ENCODE data around the gene CST6. TPM values are rescaled to one million over a fixed set of nuclear protein-coding genes. Genes with fewer than 3 reads are reported as not detected.

CST6 gene
- total and polyA plus RNA-seq, 2 experiments from 2014 or later, result 4.2 to 8.3 TPM

DNA sequence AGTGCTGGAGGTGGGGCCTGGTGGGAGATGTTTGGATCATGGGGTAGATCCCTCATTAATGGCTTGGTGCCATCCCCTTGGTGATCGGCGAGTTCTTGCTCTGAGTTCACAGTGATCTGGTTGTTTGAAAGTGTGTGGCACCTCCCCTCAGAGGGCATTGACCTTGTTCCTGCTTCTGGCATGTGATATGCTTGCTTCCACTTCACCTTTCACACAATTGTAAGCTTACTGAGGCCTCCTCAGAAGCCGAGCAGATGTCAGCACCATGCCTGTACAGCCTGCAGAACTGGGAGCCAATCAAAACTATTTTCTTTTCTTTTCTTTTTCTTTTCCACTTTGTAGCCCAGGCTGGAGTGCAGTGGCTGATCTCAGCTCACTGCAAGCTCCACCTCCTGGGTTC, 25.5 kb downstream of the CST6 start:
- no peak for DNase-seq (ENCODE audit: low spot score)
- no peak for ATAC-seq
- no peaks in the 10 kb centered on the region for H3F3A ChIP-seq (replicated peaks; ENCODE audit: low read depth)
- no peaks in the 10 kb centered on the region for H3K27me3 ChIP-seq (ENCODE audit: insufficient read depth)
- H3K4me1 ChIP-seq (ENCODE audit: insufficient read depth), result no peaks in the 10 kb centered on the region
- Mint-ChIP-seq H3K4me3 (no peak overlapping the region), H3K4me1 (no peaks in the 10 kb centered on the region; the same call in 2 of the 3 replicates), H3K36me3 (ENCODE audit: low read depth) (peaks cover 21% of the 10 kb centered on the region), H3K27me3 (ENCODE audit: insufficient read depth, low read depth, poor library complexity) (peaks cover 3% of the 10 kb centered on the region), H3K27ac (no peak overlapping the region), H3K9me3 (peaks cover 37% of the 10 kb centered on the region)
- no peaks in the 10 kb centered on the region for H3K9me2 ChIP-seq (ENCODE audit: insufficient read depth)
- H2AFZ ChIP-seq, result no peak overlapping the region
- no peak overlapping the region for H3K4me2 ChIP-seq
- H3K27ac ChIP-seq (ENCODE audit: low read depth), result no peak overlapping the region
- no peak overlapping the region for H3K4me3 ChIP-seq
- TF ChIP-seq EZH2 (IDR thresholded peaks at IDR 0.05; ENCODE audit: low read depth, unreplicated experiment), result no peak
- no peak for TF ChIP-seq POLR2AphosphoS5 (IDR thresholded peaks at IDR 0.05; ENCODE audit: low read depth)
- TF ChIP-seq EZH2phosphoT487 (IDR thresholded peaks at IDR 0.05; ENCODE audit: unreplicated experiment), result no peak
- TF ChIP-seq, protein P1, sequence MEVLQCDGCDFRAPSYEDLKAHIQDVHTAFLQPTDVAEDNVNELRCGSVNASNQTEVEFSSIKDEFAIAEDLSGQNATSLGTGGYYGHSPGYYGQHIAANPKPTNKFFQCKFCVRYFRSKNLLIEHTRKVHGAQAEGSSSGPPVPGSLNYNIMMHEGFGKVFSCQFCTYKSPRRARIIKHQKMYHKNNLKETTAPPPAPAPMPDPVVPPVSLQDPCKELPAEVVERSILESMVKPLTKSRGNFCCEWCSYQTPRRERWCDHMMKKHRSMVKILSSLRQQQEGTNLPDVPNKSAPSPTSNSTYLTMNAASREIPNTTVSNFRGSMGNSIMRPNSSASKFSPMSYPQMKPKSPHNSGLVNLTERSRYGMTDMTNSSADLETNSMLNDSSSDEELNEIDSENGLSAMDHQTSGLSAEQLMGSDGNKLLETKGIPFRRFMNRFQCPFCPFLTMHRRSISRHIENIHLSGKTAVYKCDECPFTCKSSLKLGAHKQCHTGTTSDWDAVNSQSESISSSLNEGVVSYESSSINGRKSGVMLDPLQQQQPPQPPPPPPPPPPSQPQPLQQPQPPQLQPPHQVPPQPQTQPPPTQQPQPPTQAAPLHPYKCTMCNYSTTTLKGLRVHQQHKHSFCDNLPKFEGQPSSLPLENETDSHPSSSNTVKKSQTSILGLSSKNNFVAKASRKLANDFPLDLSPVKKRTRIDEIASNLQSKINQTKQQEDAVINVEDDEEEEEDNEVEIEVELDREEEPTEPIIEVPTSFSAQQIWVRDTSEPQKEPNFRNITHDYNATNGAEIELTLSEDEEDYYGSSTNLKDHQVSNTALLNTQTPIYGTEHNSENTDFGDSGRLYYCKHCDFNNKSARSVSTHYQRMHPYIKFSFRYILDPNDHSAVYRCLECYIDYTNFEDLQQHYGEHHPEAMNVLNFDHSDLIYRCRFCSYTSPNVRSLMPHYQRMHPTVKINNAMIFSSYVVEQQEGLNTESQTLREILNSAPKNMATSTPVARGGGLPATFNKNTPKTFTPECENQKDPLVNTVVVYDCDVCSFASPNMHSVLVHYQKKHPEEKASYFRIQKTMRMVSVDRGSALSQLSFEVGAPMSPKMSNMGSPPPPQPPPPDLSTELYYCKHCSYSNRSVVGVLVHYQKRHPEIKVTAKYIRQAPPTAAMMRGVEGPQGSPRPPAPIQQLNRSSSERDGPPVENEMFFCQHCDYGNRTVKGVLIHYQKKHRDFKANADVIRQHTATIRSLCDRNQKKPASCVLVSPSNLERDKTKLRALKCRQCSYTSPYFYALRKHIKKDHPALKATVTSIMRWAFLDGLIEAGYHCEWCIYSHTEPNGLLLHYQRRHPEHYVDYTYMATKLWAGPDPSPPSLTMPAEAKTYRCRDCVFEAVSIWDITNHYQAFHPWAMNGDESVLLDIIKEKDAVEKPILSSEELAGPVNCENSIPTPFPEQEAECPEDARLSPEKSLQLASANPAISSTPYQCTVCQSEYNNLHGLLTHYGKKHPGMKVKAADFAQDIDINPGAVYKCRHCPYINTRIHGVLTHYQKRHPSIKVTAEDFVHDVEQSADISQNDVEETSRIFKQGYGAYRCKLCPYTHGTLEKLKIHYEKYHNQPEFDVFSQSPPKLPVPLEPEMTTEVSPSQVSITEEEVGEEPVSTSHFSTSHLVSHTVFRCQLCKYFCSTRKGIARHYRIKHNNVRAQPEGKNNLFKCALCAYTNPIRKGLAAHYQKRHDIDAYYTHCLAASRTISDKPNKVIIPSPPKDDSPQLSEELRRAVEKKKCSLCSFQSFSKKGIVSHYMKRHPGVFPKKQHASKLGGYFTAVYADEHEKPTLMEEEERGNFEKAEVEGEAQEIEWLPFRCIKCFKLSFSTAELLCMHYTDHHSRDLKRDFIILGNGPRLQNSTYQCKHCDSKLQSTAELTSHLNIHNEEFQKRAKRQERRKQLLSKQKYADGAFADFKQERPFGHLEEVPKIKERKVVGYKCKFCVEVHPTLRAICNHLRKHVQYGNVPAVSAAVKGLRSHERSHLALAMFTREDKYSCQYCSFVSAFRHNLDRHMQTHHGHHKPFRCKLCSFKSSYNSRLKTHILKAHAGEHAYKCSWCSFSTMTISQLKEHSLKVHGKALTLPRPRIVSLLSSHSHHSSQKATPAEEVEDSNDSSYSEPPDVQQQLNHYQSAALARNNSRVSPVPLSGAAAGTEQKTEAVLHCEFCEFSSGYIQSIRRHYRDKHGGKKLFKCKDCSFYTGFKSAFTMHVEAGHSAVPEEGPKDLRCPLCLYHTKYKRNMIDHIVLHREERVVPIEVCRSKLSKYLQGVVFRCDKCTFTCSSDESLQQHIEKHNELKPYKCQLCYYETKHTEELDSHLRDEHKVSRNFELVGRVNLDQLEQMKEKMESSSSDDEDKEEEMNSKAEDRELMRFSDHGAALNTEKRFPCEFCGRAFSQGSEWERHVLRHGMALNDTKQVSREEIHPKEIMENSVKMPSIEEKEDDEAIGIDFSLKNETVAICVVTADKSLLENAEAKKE (CRISPR knock-in tag; IDR thresholded peaks at IDR 0.05), result no peak
- no peak for TF ChIP-seq ZNF331 (CRISPR knock-in tag; IDR thresholded peaks at IDR 0.05; ENCODE audit: low read depth)
- no peak for TF ChIP-seq CREB1 (CRISPR knock-in tag; IDR thresholded peaks at IDR 0.05; ENCODE audit: low read depth)
- TF ChIP-seq NANOG (IDR thresholded peaks at IDR 0.05; ENCODE audit: borderline replicate concordance), result no peak
- TF ChIP-seq CTCF (conservative IDR thresholded peaks at IDR 0.05; ENCODE audit: low read depth in 2 of 2), result no peak
- no peak for TF ChIP-seq STAT1 (IDR thresholded peaks at IDR 0.05; ENCODE audit: unreplicated experiment)
- TF ChIP-seq, protein P2, sequence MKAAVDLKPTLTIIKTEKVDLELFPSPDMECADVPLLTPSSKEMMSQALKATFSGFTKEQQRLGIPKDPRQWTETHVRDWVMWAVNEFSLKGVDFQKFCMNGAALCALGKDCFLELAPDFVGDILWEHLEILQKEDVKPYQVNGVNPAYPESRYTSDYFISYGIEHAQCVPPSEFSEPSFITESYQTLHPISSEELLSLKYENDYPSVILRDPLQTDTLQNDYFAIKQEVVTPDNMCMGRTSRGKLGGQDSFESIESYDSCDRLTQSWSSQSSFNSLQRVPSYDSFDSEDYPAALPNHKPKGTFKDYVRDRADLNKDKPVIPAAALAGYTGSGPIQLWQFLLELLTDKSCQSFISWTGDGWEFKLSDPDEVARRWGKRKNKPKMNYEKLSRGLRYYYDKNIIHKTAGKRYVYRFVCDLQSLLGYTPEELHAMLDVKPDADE (IDR thresholded peaks at IDR 0.05), result no peak
- TF ChIP-seq JUNB (IDR thresholded peaks at IDR 0.05; ENCODE audit: unreplicated experiment), result no peak
- H4K20me1 ChIP-seq (replicated peaks; ENCODE audit: insufficient read depth), result no peaks in the 10 kb centered on the region
- H3K79me2 ChIP-seq (replicated peaks; ENCODE audit: insufficient read depth), result no peaks in the 10 kb centered on the region
- H3K36me3 ChIP-seq (ENCODE audit: insufficient read depth), result no peaks in the 10 kb centered on the region
